ENCODE data around the gene MYO1B. TPM values are rescaled to one million over a fixed set of nuclear protein-coding genes. Genes with fewer than 3 reads are reported as not detected.

The MYO1B gene
- total and polyA plus RNA-seq, 10 of the 15 experiments (the other 5 are each of a cell fraction or from before 2014, with no cell fraction given), result 0.10 to 4.2 (median 1.6) TPM

- H3K36me3 ChIP-seq (ENCODE audit: control insufficient read depth in 2 of 2, insufficient read depth in 2 of 2, low read length in 1 of 2), result no peaks in the 10 kb centered on the region
- no peaks in the 10 kb centered on the region for H3K27me3 ChIP-seq (replicated peaks in 1 of 2; ENCODE audit: control insufficient read depth in 2 of 2, insufficient read depth in 2 of 2, low read length in 1 of 2)
- no peak overlapping the region for H3K27ac ChIP-seq (ENCODE audit: control insufficient read depth, insufficient read depth)
- ATAC-seq (no peak), DNase-seq (ENCODE audit: low read depth, low spot score) (no peak), FAIRE-seq (no peak)
- H3K4me1 ChIP-seq (ENCODE audit: control insufficient read depth, insufficient read depth, low read length), result no peaks in the 10 kb centered on the region
- POLR2A ChIA-PET, result no interaction called here
- intact Hi-C loops (cut with micrococcal nuclease; ENCODE audit: unreplicated experiment) (no loop called here), in situ Hi-C loops (cut with MboI) (no loop called here)
- H3K9ac ChIP-seq (ENCODE audit: control insufficient read depth, insufficient read depth, low read length), result no peak overlapping the region
- RAD21 ChIA-PET (ENCODE audit: unreplicated experiment), result no interaction called here
- 0% methylated on average over 2 of the region's 2 CpGs for WGBS (ENCODE audit: insufficient coverage, insufficient replicate concordance, low lambda C conversion rate, missing lambda C conversion rate)
- CTCF ChIA-PET, result no interaction called here
- no peak overlapping the region for H2AFZ ChIP-seq (ENCODE audit: control insufficient read depth, low read depth, low read length)
- BruUV-seq (replicated peaks), result no TSS peak
- SMC1A ChIA-PET (ENCODE audit: uncharacterized antibody, unreplicated experiment), result no interaction called here
- H3K4me2 ChIP-seq (ENCODE audit: control insufficient read depth, insufficient read depth), result no peak overlapping the region
- no peaks in the 10 kb centered on the region for H3K79me2 ChIP-seq (ENCODE audit: control insufficient read depth, insufficient read depth, low read length)
- no peak overlapping the region for H3K4me3 ChIP-seq
- no peaks in the 10 kb centered on the region for H3K9me3 ChIP-seq (replicated peaks; ENCODE audit: control insufficient read depth, insufficient read depth, low read length)
- TF ChIP-seq, protein P1, sequence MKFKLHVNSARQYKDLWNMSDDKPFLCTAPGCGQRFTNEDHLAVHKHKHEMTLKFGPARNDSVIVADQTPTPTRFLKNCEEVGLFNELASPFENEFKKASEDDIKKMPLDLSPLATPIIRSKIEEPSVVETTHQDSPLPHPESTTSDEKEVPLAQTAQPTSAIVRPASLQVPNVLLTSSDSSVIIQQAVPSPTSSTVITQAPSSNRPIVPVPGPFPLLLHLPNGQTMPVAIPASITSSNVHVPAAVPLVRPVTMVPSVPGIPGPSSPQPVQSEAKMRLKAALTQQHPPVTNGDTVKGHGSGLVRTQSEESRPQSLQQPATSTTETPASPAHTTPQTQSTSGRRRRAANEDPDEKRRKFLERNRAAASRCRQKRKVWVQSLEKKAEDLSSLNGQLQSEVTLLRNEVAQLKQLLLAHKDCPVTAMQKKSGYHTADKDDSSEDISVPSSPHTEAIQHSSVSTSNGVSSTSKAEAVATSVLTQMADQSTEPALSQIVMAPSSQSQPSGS (IDR thresholded peaks at IDR 0.05; ENCODE audit: low read length), result no peak
- TF ChIP-seq ZNF622 (IDR thresholded peaks at IDR 0.05) (no peak), RAD51 (IDR thresholded peaks at IDR 0.05) (no peak), BACH1 (IDR thresholded peaks at IDR 0.05; ENCODE audit: borderline replicate concordance) (no peak), EP300 (IDR thresholded peaks at IDR 0.05; ENCODE audit: borderline replicate concordance in 1 of 2, control insufficient read depth in 1 of 2, low read depth in 2 of 2, low read length in 2 of 2) (no peak), POLR2AphosphoS2 (IDR thresholded peaks at IDR 0.05; ENCODE audit: low read depth, low read length) (no peak), SMAD1 (IDR thresholded peaks at IDR 0.05; ENCODE audit: low read depth, partially characterized antibody) (no peak), POLR2A (IDR thresholded peaks at IDR 0.05; ENCODE audit: low read depth, low read length) (no peak)
- TF ChIP-seq, protein P2, sequence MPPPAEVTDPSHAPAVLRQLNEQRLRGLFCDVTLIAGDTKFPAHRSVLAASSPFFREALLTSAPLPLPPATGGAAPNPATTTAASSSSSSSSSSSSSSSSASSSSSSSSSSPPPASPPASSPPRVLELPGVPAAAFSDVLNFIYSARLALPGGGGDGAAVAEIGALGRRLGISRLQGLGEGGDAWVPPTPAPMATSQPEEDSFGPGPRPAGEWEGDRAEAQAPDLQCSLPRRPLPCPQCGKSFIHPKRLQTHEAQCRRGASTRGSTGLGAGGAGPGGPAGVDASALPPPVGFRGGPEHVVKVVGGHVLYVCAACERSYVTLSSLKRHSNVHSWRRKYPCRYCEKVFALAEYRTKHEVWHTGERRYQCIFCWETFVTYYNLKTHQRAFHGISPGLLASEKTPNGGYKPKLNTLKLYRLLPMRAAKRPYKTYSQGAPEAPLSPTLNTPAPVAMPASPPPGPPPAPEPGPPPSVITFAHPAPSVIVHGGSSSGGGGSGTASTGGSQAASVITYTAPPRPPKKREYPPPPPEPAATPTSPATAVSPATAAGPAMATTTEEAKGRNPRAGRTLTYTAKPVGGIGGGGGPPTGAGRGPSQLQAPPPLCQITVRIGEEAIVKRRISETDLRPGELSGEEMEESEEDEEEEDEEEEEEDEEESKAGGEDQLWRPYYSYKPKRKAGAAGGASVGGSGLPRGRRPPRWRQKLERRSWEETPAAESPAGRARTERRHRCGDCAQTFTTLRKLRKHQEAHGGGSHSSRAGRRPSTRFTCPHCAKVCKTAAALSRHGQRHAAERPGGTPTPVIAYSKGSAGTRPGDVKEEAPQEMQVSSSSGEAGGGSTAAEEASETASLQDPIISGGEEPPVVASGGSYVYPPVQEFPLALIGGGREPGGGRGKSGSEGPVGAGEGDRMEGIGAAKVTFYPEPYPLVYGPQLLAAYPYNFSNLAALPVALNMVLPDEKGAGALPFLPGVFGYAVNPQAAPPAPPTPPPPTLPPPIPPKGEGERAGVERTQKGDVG (CRISPR knock-in tag; IDR thresholded peaks at IDR 0.05), result no peak
- TF ChIP-seq, protein P3, sequence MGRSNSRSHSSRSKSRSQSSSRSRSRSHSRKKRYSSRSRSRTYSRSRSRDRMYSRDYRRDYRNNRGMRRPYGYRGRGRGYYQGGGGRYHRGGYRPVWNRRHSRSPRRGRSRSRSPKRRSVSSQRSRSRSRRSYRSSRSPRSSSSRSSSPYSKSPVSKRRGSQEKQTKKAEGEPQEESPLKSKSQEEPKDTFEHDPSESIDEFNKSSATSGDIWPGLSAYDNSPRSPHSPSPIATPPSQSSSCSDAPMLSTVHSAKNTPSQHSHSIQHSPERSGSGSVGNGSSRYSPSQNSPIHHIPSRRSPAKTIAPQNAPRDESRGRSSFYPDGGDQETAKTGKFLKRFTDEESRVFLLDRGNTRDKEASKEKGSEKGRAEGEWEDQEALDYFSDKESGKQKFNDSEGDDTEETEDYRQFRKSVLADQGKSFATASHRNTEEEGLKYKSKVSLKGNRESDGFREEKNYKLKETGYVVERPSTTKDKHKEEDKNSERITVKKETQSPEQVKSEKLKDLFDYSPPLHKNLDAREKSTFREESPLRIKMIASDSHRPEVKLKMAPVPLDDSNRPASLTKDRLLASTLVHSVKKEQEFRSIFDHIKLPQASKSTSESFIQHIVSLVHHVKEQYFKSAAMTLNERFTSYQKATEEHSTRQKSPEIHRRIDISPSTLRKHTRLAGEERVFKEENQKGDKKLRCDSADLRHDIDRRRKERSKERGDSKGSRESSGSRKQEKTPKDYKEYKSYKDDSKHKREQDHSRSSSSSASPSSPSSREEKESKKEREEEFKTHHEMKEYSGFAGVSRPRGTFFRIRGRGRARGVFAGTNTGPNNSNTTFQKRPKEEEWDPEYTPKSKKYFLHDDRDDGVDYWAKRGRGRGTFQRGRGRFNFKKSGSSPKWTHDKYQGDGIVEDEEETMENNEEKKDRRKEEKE (IDR thresholded peaks at IDR 0.05), result no peak
- no peaks in the 10 kb centered on the region for H4K20me1 ChIP-seq (ENCODE audit: control insufficient read depth, insufficient read depth)
Measured at GRCh38 chr2:191350826-191351225, 105.6 kb downstream of the MYO1B start.

Measured in GM12878 (cell line).